ENCODE data around the gene LRRC39.
"Not testable (repeated sequence)": the region's sequence is repeated elsewhere in the genome, so short reads cannot be mapped to it uniquely, and the experiment has no call there.

The LRRC39 gene

GRCh38 chr1:100206301-100206700 is 28.2 kb upstream of the LRRC39 start:
- no peak overlapping the region for H3K4me3 ChIP-seq (ENCODE audit: low read depth, low read length)
- no peak for DNase-seq (ENCODE audit: low read depth)
- no peak for TF ChIP-seq CTCF (conservative IDR thresholded peaks at IDR 0.05; ENCODE audit: low read depth, low read length)

- H3K4me3 ChIP-seq (ENCODE audit: low read depth, low read length); DNase-seq (ENCODE audit: low read depth): not testable (repeated sequence)
Measured at GRCh38 chr1:100205593-100205992, 27.5 kb upstream of the LRRC39 start.

GRCh38 chr1:100205103-100205502 is 27.0 kb upstream of the LRRC39 start:
- not testable (repeated sequence) for H3K4me3 ChIP-seq (ENCODE audit: low read depth, low read length); DNase-seq (ENCODE audit: low read depth)

GRCh38 chr1:100202703-100203102 is 24.6 kb upstream of the LRRC39 start:
- not testable (repeated sequence) for DNase-seq (ENCODE audit: low read depth); H3K4me3 ChIP-seq (ENCODE audit: low read depth, low read length)

- H3K4me3 ChIP-seq (ENCODE audit: low read depth, low read length); DNase-seq (ENCODE audit: low read depth): not testable (repeated sequence)
Measured at GRCh38 chr1:100200060-100200459, 22.0 kb upstream of the LRRC39 start.

- TF ChIP-seq CTCF (conservative IDR thresholded peaks at IDR 0.05; ENCODE audit: low read depth, low read length), result no peak
- no peak for DNase-seq (ENCODE audit: low read depth)
- H3K4me3 ChIP-seq (ENCODE audit: low read depth, low read length), result no peak overlapping the region
Measured at GRCh38 chr1:100198596-100198995, 20.5 kb upstream of the LRRC39 start.

- peak; percentile 87 for DNase-seq (ENCODE audit: low read depth)
- TF ChIP-seq CTCF (conservative IDR thresholded peaks at IDR 0.05; ENCODE audit: low read depth, low read length), result no peak
- H3K4me3 ChIP-seq (ENCODE audit: low read depth, low read length), result no peak overlapping the region
Measured at GRCh38 chr1:100188617-100189016, 10.6 kb upstream of the LRRC39 start.

GRCh38 chr1:100187912-100188311 is 9.9 kb upstream of the LRRC39 start:
- DNase-seq (ENCODE audit: low read depth), result peak; percentile 78
- no peak overlapping the region for H3K4me3 ChIP-seq (ENCODE audit: low read depth, low read length)
- no peak for TF ChIP-seq CTCF (conservative IDR thresholded peaks at IDR 0.05; ENCODE audit: low read depth, low read length)

GRCh38 chr1:100184536-100184935 is 6.5 kb upstream of the LRRC39 start:
- no peak overlapping the region for H3K4me3 ChIP-seq (ENCODE audit: low read depth, low read length)
- no peak for DNase-seq (ENCODE audit: low read depth)
- TF ChIP-seq CTCF (conservative IDR thresholded peaks at IDR 0.05; ENCODE audit: low read depth, low read length), result no peak

Measured in choroid plexus epithelial cell (primary cell).